ENCODE measurements around the gene VPS9D1.
"Not testable (repeated sequence)": the region's sequence is repeated elsewhere in the genome, so short reads cannot be mapped to it uniquely, and the experiment has no call there.

VPS9D1 gene

DNA sequence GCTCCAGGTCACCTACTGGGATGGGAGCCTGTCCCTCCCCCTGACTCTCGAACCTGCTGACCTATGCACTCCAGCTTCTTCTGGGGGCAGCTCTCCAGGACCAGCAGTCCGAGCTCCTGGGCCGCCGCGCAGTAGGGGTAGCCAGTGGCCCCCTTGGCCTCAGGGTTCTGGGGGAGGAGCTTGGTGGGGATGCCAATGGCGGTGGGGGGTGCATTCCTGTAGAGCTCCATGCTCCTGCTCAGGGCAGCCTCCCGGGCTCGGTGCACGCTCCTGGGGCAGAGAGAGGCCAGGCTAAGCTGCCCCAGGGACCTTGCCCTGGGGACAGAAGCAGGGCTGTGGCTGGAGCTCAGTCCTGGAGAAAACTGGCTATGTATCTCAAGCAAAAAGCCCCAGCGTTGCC is 11.5 kb downstream of the VPS9D1 start:
- no peak for DNase-seq

DNA sequence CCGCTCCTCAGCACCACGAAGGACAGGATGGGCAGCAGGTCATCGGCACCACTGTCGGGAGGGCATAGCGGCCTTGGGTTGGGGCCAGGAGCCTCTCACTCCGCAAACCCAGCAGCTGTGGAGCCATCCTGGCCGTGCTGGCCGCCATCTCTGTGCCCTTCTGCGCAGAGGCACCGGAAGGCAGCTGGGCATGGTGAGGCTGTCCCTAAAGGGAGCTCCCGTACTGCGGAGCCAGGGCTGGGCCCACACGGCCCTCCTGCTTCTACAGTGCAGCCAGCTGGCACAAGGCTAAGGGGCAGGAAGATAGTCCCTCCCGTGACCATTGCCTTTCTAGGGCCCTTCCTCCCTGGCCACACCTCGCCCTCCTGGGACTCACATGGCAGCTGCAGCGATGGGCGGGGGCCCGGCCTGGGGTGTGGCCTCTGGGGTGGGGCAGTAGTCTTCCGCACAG is 12.2 kb downstream of the VPS9D1 start:
- no peak for DNase-seq

DNA sequence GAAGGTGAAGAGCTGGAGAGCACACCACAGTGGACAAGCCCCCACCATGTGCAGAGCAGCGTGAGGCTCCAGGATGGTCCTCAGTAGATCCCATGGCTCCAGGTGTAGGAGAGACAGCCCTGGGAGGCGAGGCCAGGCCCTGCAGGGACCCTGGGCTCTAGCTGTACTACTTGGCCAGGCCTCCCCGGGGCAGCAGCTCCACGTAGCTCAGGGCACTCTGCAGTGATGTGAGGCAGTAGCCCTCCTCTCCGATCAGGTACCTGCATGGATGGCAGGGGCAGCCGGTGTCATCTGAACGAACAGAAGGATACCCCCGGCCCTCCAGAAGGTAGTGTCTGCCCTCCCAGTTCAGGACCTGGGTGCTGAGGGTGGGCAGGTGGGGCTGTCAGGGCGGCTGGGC is 13.0 kb downstream of the VPS9D1 start:
- no peak for DNase-seq

DNA sequence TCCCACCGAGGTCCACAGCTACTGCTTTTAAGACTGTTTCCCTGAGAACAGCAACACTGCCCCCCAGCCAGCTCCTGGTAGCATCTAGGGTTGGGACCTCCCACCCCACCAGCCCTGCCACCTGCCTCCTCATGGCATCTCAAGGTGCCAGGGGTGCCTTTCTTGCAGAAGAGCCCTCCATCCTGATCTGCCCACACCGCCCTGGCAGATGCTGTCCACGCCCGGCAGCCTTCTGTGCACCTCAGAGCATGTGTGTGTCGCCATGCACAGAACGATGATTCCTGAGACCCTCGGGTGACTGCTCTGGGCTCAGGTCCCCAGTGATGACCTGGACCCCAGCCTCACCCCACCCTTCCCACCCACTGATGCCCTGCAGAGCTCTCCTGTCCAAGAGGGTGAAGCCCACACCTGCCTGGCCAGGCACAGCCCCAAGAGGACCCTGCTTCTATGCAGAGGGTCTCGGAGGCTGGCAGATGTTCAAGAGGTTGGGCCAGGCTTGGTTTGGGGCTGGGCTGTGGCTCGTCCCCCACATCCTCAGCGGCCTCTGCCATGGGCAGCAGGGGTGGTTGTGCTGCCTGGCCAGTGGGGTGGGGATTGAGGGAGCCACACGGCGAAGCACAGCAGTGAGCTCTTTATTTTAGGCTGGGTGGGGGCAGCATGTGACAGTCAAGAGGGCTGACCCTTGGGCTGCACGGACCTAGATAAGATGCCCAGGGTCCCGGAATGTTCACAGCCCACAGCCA is 14.0 kb downstream of the VPS9D1 start:
- no peak for DNase-seq

DNA sequence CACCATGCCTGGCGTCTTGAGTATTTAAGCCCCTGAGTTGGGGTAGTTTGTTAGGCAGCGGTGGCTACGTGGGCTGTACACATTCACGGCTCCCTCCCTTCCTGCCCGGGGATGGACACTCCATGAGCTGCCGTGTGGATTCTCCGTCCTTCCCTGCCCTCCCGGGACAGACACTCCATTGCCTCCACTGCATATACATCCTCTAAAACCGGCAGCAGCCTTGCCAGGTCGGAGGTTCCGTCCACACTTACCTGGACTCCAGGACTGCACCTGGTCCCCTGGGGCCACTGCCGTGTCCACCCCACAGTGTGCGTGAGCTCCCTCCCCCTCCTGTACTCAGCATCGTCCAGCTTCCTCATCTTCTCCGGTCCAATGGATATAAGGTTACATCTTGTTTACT is 15.7 kb downstream of the VPS9D1 start:
- DNase-seq = no peak

DNA sequence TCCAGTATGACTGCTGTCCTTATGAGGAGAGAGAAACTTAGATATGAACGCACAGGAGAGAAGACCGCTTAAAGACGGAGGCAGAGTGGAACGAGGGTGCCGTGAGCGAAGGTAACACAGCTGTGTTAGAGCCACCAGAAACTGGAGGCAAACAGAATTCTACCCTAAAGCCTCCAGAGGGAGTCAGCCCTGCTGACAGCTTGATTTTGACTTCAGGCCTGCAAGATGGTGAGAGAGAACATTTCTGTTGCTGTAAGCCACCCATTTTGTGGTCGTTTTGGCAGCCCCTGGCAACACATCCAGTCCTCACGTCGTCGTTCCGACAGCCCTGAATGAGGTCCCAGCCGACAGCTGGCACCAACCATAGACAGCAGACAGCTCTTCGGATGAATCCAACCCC is 16.4 kb downstream of the VPS9D1 start:
- no peak for DNase-seq

DNA sequence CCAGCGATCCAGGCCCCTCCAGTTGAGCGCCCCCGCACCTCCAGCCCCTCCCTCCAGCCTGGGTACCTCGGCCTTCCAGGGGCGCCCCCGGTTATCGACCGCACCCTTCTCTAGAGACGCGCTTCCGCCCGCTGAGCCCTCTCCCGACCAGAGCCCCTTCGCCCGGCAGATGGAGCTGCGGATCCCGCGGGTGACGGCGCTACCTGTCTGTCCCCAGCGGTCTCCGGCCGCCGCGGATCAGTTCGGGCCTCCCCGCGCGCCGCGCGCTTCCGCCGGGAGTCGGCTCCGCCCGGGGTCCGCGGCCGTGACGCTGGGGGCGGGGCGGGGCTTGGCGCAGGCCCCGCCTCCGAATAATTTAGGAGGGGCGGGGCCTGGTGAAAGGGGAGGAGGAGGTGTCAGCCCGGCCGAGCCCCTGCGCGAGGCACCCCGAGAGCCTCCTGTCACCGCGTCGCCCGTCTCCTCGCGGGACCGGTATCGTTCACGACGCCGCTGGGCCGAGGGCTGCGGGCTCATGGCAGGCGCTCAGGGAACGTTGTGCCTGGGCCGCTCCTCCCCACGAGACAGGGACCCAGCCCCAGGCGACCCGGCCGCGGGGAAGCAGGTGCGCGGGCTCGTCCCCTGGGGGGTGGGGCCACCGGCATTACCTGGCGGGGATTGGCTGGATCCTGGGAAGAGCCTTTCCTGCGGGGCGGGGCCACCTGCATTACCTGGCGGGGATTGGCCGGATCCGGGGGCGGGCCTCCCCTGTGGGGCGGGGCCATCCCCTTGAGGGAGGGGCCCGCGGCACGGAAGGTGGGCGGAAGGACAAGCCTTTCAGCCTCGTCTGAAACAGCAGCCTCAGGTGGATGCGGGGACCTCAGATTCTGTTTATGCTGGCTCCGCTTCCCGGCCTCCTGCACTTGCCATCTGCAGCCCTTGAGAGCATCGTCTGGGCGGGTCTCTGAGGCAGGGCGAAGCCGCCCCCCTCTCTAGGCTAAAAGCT is 19.0 kb downstream of the VPS9D1 start, which contains the start of gene SPATA2L:
TSS of gene SPATA2L (minus strand) at position 281 of the 982 bp plus-strand sequence. CDS start 473 bp downstream, outside the sequence.
- peak; percentile 98 for DNase-seq

DNA sequence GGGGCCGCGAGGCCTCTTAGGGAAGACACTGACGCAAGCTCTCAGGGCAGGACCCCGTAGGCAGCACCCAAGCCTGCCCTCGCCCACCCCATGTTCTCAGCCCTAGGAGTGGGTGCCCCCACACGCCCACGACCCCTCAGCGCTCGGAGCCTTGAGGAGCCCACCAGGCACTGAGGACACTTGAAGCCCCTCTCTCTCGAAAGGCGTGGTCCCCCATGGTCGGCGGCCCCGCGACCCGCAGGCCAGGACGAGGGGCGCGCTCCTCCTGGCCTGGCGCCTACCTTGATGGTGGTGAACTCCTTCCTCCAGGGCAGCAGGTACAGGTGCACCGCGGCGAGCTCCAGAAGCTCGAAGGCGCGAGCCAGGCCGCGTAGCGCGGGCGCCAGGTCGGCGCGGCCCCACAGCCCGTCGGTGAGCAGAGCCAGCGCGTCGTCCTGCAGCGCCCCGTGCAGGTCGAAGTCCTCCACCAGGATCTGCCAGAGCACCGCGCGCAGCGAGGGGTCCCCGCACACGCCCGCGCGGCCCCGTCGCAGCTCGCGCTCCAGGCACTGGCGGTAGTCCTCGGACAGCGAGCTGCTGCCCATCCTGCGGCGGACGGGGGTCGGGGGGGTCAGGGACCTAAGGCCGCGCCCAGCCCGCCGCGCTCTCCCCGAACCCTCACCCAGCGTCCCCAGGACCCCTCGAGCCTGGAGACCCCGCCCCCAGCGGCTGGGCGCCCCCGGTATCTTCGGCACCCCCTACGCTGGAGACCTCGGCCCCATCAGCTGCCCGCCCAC is 19.9 kb downstream of the VPS9D1 start:
- peak; percentile 55 for DNase-seq

DNA sequence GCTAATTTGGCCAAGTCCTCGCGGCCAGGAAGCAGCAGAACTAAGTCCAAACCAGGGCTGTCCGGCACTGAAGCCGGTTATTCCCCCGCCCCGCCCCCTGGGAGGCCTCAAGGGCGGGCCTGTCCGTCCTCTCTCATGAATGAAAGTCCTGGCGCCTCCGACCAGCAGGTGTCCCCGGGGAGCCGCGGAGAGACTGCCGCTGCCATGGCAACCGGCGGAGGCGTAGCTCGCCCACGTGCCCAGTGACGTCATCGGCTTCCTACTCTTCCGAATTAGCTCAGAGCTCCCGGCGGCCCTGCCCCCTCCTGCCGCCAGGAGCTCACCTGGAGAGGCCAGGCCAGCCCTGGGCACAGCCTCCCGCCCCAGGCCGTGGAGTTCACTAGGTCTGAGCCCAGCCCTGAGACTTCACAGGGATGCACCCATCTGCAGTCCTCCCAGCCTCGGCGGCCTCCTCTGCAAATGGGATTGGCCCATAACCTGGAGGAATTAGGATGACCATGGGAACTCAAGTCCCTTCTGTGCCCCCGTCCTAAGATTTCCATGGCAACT is 20.5 kb downstream of the VPS9D1 start:
- DNase-seq = peak; percentile 96

DNA sequence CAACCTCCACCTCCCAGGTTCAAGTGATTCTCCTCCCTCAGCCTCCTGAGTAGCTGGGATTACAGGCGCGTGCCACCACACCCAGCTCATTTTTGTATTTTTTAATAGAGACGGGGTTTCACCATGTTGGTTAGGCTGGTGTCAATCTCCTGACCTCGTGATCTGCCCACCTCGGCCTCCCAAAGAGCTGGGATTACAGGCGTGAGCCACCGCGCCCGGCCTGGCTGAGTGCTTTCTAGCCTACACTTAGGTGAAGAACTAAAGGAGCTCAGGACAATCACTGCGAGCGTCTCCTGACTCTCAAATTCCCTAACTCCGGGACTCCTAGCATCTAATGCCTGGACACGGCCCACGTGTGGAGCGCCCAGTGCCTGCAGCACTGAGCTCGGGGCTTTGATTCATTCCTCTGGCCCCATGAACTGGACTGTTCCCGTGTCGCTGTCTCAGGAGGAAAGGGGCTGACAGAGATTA is 21.0 kb downstream of the VPS9D1 start:
- DNase-seq = not testable (repeated sequence)

DNA sequence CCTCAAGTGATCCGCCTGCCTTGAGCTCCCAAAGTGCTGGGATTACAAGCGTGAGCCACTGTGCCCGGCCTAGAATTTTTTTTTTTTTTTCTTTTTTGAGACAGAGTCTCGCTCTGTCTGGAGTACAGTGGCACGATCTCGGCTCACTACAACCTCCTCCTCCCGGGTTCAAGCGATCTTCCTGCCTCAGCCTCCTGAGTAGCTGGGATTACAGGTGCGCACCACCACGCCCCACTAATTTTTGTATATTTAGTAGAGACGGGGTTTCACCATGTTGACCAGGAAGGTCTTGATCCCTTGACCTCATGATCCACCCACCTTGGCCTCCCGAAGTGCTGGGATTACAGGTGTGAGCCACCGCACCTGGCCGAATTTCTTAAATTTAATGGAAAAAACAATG is 22.0 kb downstream of the VPS9D1 start:
- DNase-seq = not testable (repeated sequence)

DNA sequence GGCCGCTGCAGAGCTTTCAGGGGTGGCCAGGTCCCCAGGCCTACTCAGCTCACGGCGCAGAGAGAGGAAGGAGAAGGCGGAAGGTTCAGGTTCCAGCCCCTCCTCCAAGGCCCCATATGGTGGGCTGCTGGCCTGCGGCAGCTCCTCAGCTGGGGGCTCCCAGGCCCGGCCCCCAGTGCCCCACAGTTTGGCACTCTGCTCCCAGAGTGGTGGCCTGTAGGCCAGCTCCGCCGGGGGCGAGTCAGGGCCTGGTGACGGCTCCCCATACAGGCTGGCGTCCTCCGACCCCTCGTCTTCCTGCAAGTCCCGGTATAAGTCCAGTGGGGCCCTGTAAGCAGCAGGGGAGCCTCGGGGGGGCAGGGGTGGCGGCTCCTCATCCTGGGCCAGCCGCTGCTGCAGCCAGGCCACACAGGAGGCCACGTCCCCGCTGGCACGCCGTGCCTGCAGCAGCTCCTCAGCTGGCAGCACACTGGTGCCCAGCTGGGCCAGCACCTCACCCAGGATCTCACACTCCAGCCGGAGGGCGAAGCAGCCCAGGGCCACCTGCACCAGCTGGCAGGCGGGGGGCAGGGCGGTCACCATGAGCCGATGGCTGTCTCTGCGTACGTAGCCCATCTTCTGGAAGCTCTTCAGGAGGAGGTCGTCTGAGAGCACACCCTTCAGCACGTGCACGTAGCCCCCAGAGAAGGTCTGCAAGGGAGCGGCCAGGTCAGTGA is 22.9 kb downstream of the VPS9D1 start:
- DNase-seq = no peak

DNA sequence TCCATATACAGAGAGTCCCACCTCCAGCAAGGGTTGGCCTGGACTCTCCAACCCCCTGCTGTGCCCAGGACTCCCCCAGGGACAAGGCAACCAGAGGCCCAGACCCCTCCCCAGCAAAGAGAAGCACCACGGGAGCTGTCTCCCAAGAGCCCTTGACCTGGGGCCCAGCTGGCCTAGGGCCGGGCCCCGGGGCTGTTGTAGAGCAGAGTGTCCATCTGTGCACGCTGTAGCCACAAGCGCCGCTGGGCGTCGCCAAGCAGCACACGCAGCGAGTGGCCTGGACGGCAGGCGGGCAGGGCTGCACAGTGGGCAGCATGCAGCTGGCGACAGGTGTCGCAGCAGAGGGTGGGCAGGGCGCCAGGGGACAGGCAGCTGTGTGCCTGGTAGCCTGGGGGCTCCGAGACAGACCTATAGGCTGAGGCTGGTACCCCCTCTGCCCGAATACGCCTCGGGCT is 23.5 kb downstream of the VPS9D1 start:
- DNase-seq = no peak

DNA sequence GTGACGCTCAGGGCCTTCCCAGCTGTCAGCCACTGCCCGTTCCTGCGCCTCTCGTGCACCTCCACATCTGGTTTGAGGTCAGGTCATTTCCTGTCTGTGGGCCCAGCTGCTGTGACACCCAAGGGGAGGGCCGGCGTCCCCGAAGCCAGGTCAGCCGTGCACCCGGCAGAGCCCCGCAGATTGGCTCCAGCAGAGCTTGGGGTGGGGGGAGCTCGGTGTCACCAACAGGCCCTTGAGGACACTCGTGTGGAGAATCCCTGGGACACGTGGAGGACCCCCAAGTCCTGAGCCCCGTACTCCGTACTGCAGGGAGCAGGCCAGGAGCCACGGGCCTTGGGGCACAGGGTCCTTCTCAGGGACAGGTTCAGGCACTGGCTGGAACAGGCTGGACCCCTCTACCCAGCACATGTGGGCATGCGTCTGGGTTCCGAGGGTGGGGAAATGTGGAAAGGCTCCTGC is 24.0 kb downstream of the VPS9D1 start:
- DNase-seq = no peak

DNA sequence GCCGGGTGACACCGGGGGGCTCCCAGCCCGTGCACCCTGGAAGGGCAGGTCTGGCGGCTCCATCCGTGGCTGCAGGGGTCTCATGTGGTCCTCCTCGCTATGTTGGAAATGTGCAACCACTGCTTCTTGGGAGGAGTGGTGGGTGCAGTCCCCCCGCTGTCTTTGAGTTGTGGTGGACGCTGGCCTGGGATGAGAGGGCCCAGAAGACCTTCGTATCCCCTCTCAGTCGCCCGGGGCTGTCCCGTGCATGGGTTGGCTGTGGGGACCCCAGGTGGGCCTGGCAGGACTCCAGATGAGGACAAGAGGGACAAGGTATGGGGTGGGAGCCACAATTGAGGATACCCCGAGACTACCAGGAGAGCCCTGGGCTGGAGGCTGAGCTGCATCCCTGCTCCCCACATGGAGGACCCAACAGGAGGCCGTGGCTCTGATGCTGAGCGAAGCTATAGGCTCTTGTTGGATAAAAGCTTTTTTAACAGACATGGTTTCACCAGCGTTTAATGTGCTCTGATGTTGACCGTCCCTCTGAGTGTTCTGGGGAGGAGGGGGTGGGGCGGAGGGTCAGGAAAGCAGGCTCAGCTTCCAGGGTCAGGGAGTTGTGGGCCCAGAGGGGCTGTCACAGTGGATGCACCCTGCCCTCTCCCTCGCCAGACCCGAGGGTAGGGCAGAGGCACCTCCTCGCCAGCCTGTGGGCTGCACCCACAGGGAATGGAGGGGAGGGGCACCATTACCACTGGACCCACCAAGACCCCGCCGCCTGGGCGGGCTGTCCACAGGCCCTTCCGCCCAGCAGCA is 24.6 kb downstream of the VPS9D1 start:
- no peak for DNase-seq

DNA sequence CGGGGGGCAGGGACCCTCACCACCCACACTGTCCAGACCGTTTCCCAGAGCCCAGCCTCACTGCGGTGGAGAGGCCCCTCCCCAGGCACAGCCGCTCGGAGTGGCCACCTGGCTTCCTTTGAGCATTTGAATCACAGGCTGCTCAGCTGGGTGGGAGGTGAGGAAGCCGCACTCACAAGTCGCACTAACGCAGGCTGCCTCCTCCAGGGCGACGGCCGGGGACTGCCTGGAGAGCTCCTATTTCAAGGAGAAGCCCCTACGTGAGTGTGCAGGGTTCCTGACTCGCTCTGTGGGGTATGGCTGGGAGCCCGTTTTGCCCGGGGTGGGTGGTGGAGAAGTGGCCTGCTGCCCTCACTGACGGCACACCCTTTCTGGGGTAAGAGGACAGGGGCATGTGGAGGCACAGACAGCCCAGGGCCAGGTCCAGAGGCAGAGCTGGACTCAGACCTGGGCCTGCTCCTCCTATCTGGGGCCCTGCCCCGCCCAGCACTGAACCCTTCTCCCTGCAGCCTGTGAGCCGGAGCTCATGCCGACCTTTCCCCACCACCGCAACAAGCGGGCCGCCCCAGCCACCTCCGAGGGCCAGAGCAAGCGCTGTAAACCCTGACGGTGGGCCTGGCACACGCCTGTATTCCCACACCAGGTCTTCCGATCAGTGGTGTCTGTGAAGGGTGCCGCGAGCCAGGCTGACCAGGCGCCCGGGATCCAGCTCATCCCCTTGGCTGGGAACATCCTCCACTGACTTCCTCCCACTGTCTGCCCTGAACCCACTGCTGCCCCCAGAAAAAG is 25.4 kb downstream of the VPS9D1 start:
- DNase-seq = no peak

DNA sequence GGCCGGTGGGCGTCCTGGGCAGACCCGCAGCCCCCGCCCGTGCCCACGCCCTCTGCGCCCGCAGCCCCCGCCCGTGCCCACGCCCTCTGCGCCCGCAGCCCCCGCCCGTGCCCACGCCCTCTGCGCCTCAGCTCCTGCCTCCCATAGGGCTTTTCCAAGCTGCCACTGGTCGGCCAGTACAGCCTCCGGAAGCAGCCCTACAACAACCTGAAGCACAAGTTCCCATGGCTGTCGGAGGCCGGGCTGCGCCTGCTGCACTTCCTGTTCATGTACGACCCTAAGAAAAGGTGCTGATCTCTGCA is 26.0 kb downstream of the VPS9D1 start:
- not testable (repeated sequence) for DNase-seq

DNA sequence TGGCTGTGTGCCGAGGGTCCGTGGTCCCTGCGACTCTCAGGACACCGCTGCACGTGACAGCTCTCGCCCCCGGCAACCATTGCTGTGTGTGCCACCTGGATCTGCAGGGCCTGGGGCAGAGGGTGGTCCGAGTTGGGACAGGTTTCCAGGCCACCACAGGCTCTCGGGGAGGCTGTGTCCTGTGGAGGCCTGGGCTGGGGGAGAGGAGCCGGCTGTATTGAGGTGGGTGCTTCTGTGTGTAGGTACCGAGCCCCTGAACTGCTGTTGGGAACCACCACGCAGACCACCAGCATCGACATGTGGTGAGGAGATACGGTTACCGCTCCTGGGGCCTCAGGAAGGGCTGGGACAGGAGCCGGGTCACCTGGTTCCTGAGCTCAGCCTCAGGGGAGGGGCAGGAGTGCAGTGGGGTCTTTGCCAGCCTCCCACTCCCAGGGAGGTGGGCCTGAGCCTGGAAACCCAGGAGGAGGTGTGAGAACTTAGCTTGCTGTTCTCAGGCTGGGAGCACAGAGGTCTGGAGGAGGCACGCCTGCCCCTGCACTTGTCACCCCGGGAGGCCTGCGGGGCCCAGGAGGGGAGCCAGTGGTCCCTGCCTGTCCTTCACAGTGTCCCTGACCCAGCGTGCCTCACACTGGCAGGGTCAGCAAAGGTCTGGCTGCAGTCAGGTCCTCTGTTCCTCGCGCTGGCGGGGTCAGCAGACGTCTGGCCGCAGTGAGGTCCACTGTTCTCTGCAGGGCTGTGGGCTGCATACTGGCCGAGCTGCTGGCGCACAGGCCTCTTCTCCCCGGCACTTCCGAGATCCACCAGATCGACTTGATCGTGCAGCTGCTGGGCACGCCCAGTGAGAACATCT is 26.5 kb downstream of the VPS9D1 start:
- no peak for DNase-seq

DNA sequence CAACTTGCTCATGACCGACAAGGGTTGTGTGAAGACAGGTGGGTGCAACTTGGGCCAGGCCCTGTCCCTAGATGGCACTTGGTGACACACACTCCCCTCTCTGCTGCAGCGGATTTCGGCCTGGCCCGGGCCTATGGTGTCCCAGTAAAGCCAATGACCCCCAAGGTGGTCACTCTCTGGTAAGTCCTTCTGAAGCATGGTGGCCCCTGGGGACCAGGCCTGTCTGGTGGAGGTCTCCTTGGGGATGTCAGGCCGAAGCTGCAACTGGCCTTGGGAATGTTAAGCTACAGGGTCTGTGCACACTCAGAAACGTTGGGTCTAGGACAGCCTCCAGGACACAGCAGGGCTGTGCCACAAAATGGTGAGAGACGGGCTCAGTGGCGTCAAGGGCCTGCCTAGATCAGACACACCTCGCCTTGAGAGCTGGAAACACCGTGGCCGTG is 27.4 kb downstream of the VPS9D1 start:
- DNase-seq = no peak
